HG03175 (cell line): ENCODE results near the gene COX6A1.

Source experiments
- ATAC-seq: cut with Tn5 transposase; IDR thresholded peaks from one replicate; pipeline ENCODE4 v1.9.1; 2021; ENCODE audit warnings: mild to moderate bottlenecking, moderate library complexity; ENCODE audit not compliant: unreplicated experiment

COX6A1 gene

DNA sequence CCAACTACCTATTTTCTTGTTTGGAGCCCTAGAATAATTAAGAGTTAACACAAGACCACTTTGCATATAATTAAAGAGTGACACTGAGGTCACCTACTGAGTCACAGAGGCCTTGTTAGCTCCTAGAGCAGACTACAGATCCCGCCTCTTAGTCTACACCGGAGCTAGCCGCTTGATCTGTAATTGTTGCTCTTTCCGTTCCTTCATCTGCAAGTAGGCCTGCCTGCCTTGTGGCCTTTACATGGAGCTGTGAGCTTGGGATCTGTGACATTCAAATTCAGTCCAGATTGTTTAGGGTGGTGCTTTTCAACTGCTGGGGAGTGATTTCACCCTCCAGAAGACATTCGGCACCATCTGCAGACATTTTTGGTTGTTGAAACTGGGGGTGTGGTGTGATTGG is 52.4 kb downstream of the COX6A1 start:
- no peak for ATAC-seq
